Peyer's patch (tissue), 4 donors: ENCODE data around the gene TLL2.

Experiments
- POLR2A ChIP-seq, 2 donors: fragments of 450-650 bp; IDR thresholded peaks; one replicate each; pipeline ENCODE4 v1.5.1; 2017; ENCODE audit warnings: antibody characterized with exemption in 2 of 2, mild to moderate bottlenecking in 2 of 2, moderate library complexity in 2 of 2
- TF ChIP-seq, protein P1 (sequence below), 6 experiments: fragments of 450-650 bp in 4 of 6; fragments of 200-600 bp in 2 of 6; sonication (generic) in 1 of 6; IDR thresholded peaks; one replicate each; pipeline ENCODE4 v1.5.1; 2017 to 2019; ENCODE audit warnings: antibody characterized with exemption in 6 of 6, mild to moderate bottlenecking in 3 of 6, moderate library complexity in 1 of 6

DNA sequence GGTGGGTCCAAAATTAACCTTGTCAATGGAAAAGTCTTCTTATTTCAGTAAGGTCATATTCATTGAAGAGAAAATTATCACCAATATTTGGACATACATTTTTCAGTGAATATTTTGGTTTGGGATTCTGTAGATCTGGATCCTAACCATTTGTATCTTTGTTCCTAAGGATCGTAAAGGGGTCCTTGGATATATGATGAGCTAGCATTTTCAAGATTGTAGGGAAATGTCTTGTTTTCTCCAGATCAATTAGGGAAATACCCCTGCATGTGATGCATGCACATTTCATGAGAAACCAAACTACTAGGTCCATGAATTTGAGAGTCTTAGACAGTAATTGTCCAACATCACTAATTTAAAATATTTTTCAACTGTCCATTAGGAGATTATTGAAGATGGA is 191.5 kb downstream of the TLL2 start:
- TF ChIP-seq, protein P1, sequence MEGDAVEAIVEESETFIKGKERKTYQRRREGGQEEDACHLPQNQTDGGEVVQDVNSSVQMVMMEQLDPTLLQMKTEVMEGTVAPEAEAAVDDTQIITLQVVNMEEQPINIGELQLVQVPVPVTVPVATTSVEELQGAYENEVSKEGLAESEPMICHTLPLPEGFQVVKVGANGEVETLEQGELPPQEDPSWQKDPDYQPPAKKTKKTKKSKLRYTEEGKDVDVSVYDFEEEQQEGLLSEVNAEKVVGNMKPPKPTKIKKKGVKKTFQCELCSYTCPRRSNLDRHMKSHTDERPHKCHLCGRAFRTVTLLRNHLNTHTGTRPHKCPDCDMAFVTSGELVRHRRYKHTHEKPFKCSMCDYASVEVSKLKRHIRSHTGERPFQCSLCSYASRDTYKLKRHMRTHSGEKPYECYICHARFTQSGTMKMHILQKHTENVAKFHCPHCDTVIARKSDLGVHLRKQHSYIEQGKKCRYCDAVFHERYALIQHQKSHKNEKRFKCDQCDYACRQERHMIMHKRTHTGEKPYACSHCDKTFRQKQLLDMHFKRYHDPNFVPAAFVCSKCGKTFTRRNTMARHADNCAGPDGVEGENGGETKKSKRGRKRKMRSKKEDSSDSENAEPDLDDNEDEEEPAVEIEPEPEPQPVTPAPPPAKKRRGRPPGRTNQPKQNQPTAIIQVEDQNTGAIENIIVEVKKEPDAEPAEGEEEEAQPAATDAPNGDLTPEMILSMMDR (IDR thresholded peaks at IDR 0.05), result no peak
- no peak for TF ChIP-seq POLR2A (IDR thresholded peaks at IDR 0.05)
